Transverse colon (tissue), 4 donors: ENCODE data around the gene RAC2.

Source experiments
- POLR2A ChIP-seq: fragments of 450-650 bp; IDR thresholded peaks from one replicate; pipeline ENCODE4 v1.6.1; 2016; ENCODE audit warnings: antibody characterized with exemption, mild to moderate bottlenecking, moderate library complexity
- POLR2AphosphoS5 ChIP-seq, 3 donors: sonication (generic); formaldehyde crosslinking; IDR thresholded peaks; one replicate each; pipeline ENCODE4 v1.6.1; 2016; ENCODE audit warnings: antibody characterized with exemption in 3 of 3
- TF ChIP-seq, protein P1 (sequence below), 5 experiments: fragments of 200-600 bp in 3 of 5; fragments of 450-650 bp in 2 of 5; sonication (generic) in 3 of 5; IDR thresholded peaks; 1 replicate in 2 of 5; 2 replicates in 3 of 5; pipeline ENCODE4 v1.5.1; 2016 to 2017; ENCODE audit warnings: antibody characterized with exemption in 5 of 5, inconsistent platforms in 3 of 5, mild to moderate bottlenecking in 2 of 5, moderate library complexity in 1 of 5

DNA sequence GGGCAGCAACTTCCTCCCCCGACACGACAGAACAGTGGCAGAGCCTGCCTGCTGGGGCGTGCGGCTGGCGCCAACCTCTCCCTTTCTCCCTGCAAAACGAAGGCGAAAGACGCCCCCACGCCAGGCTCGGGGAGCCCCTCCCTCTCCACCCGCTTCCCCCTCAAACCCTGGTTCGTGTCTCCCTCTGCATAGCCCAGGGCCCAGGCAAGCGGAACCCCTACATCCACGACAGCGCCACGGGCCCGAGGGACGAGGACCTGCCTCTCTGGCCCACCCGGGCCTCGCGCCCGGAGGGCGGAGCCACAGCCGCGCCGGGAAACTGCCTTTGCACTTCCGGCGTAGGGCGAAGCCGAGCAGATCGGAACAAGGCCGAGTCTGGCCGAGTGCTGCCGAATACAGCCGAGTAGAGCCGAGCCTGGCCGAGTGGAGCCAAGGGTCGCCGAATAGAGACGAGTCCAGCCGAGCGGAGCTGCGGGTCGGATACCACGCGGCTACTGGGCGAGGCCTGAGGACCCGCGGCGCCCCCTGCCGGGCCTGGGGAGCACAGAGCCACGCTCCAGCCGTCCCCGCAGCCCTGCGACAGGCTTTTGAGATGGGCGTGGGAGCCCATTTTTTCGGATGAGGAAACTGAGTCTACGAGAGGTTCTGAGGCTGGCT is 44.8 kb downstream of the RAC2 start:
- TF ChIP-seq, protein P1, sequence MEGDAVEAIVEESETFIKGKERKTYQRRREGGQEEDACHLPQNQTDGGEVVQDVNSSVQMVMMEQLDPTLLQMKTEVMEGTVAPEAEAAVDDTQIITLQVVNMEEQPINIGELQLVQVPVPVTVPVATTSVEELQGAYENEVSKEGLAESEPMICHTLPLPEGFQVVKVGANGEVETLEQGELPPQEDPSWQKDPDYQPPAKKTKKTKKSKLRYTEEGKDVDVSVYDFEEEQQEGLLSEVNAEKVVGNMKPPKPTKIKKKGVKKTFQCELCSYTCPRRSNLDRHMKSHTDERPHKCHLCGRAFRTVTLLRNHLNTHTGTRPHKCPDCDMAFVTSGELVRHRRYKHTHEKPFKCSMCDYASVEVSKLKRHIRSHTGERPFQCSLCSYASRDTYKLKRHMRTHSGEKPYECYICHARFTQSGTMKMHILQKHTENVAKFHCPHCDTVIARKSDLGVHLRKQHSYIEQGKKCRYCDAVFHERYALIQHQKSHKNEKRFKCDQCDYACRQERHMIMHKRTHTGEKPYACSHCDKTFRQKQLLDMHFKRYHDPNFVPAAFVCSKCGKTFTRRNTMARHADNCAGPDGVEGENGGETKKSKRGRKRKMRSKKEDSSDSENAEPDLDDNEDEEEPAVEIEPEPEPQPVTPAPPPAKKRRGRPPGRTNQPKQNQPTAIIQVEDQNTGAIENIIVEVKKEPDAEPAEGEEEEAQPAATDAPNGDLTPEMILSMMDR (IDR thresholded peaks at IDR 0.05) = peak; percentile 77 to 97 (median 93)
- TF ChIP-seq POLR2AphosphoS5 (IDR thresholded peaks at IDR 0.05) = peak; percentile 99 to 100 (median 99)
- TF ChIP-seq POLR2A = peak; percentile 99
